ENCODE measurements around the gene COX8A. TPM values are rescaled to one million over a fixed set of nuclear protein-coding genes. Genes with fewer than 3 reads are reported as not detected.

COX8A gene
- total and polyA plus RNA-seq, 2 of the 8 experiments (the other 6 are each of a cell fraction or from before 2014, with no cell fraction given), result 365 to 1,720 TPM

- peak overlapping the region; percentile 14 to 61 (median 47) for H3K4me3 ChIP-seq (ENCODE audit: extremely low read depth in 1 of 4, insufficient read depth in 2 of 4, low read depth in 3 of 4, low read length in 4 of 4)
- peaks cover 18% of the 10 kb centered on the region; the same call in 1 of the 2 replicates for H3K23me2 ChIP-seq (ENCODE audit: low read depth, low read length)
- peak overlapping the region; percentile 17 for H4K8ac ChIP-seq (ENCODE audit: extremely low read depth, insufficient read depth, low read length)
- H2BK120ac ChIP-seq (replicated peaks; ENCODE audit: low read depth, low read length), result no peak overlapping the region
- peaks cover 10% of the 10 kb centered on the region; the same call in 1 of the 2 replicates for H3K79me1 ChIP-seq (ENCODE audit: low read depth, low read length)
- FAIRE-seq (no peak), DNase-seq (ENCODE audit: low read depth in 1 of 2, low spot score in 2 of 2) (peak in 1 of 2 experiments; percentile 86)
- no peak overlapping the region for H3K27ac ChIP-seq (ENCODE audit: low read depth, low read length)
- H2BK5ac ChIP-seq (ENCODE audit: low read depth, low read length), result no peak overlapping the region
- H4K5ac ChIP-seq (ENCODE audit: insufficient read length, low read depth, low read length), result no peak overlapping the region
- no peak overlapping the region for H2AK5ac ChIP-seq (ENCODE audit: low read depth, low read length)
- no peak overlapping the region; a peak in 1 of 7 replicates for H3K9ac ChIP-seq (replicated peaks in 1 of 4; ENCODE audit: extremely low read depth in 1 of 4, low read depth in 3 of 4, low read length in 3 of 4)
- peaks cover 6 to 31% of the 10 kb centered on the region in 2 experiments for H4K20me1 ChIP-seq (replicated peaks in 1 of 2; ENCODE audit: control insufficient read depth in 1 of 2, insufficient read depth in 2 of 2, low read length in 2 of 2)
- peak overlapping the region; percentile 60; the same call in 1 of the 2 replicates for H2BK12ac ChIP-seq (ENCODE audit: low read depth, low read length)
- H3K56ac ChIP-seq (replicated peaks; ENCODE audit: insufficient read length, low read depth, low read length), result no peak overlapping the region
- peak overlapping the region; percentile 70 to 98 for H3K4me2 ChIP-seq (ENCODE audit: insufficient read depth in 1 of 2, low read depth in 2 of 2, low read length in 2 of 2)
- H3K18ac ChIP-seq (ENCODE audit: extremely low read depth, low read length), result peak overlapping the region; percentile 87; the same call in 1 of the 2 replicates
- H2BK20ac ChIP-seq (ENCODE audit: low read length), result no peak overlapping the region
- no peak overlapping the region for H3K23ac ChIP-seq (ENCODE audit: insufficient read length)
- peak overlapping the region; percentile 53 for H3K4ac ChIP-seq (replicated peaks; ENCODE audit: insufficient read length, low read depth, low read length)
- peaks cover 7 to 24% (median 14%) of the 10 kb centered on the region in 4 experiments for H3K36me3 ChIP-seq (ENCODE audit: control insufficient read depth in 2 of 4, insufficient read depth in 4 of 4, low read length in 3 of 4)
- H4K91ac ChIP-seq (replicated peaks; ENCODE audit: insufficient read length, low read length), result peak overlapping the region; percentile 27
- H3K79me2 ChIP-seq (ENCODE audit: control insufficient read depth in 1 of 2, insufficient read depth in 2 of 2, low read length in 2 of 2), result peaks cover 0 to 2% of the 10 kb centered on the region in 2 experiments; a peak in 1 of 4 replicates
- 11% methylated on average over 16 of the region's 54 CpGs; no CpG with 5 or more reads in 1 of the 2 experiments for WGBS, 2 experiments (ENCODE audit: extremely low coverage in 1 of 2, insufficient coverage in 1 of 2, insufficient read length in 1 of 2, insufficient replicate concordance in 2 of 2, low coverage in 1 of 2, low lambda C conversion rate in 2 of 2, missing lambda C conversion rate in 1 of 2)
- no peaks in the 10 kb centered on the region for H3K9me3 ChIP-seq (ENCODE audit: insufficient read depth in 2 of 2, low read depth in 1 of 2, low read length in 1 of 2)
- no peak overlapping the region for H2AFZ ChIP-seq (ENCODE audit: low read length)
- H3K4me1 ChIP-seq (replicated peaks in 1 of 4; ENCODE audit: control insufficient read depth in 3 of 4, insufficient read depth in 4 of 4, low read length in 3 of 4), result peaks cover 2 to 23% (median 10%) of the 10 kb centered on the region in 4 experiments; a peak in 6 of 7 replicates
- peaks cover 5 to 27% (median 20%) of the 10 kb centered on the region in 4 experiments; a peak in 6 of 7 replicates for H3K27me3 ChIP-seq (replicated peaks in 1 of 4; ENCODE audit: control insufficient read depth in 3 of 4, extremely low read depth in 1 of 4, insufficient read depth in 3 of 4, low read length in 3 of 4)
- H2BK15ac ChIP-seq (ENCODE audit: low read length), result 0 out of 2 replicates have a peak overlapping the region, but pooled peaks have one; percentile 46
- H3K14ac ChIP-seq (ENCODE audit: insufficient read length), result no peak overlapping the region
- ChIA-PET POLR2A (ENCODE audit: partially characterized antibody) (interaction anchor here (1.0 to 5.1 kb wide), 12 partner anchors 9 to 244 kb away, joined by 3 to 46 read pairs (median 4); partner anchors contain the start of genes COX8A and FERMT3), CTCF (ENCODE audit: partially characterized antibody) (interaction anchor here (0.6 to 6.8 kb wide), 24 partner anchors 9 to 1113 kb away, joined by 3 to 171 read pairs (median 4); partner anchors contain the start of gene FLRT1)
- TF ChIP-seq SP1 (IDR thresholded peaks at IDR 0.05; ENCODE audit: low read depth, low read length), result no peak
- TF ChIP-seq CTBP2 (IDR thresholded peaks at IDR 0.05; ENCODE audit: borderline replicate concordance, insufficient read depth, insufficient read length, low read length), result no peak
- TF ChIP-seq TAF1 (IDR thresholded peaks at IDR 0.05; ENCODE audit: low read depth, low read length), result 0 out of 2 replicates have a peak, but pooled peaks have one; percentile 23
- peak; percentile 38 to 45 for TF ChIP-seq RAD21 (IDR thresholded peaks at IDR 0.05 in 1 of 2, conservative IDR thresholded peaks at IDR 0.05 in 1 of 2; ENCODE audit: low read depth in 2 of 2, low read length in 2 of 2)
- peak; percentile 21 for TF ChIP-seq MAX (IDR thresholded peaks at IDR 0.05)
- TF ChIP-seq HDAC6 (IDR thresholded peaks at IDR 0.05; ENCODE audit: low read depth, low read length), result no peak
- TF ChIP-seq RNF2 (IDR thresholded peaks at IDR 0.05; ENCODE audit: borderline replicate concordance, low read depth, low read length, missing control alignments, poor library complexity, severe bottlenecking), result no peak
Observed at GRCh38 chr11:63998558-63999348, 24.3 kb downstream of the COX8A start.
